IPS-18c (cell line): ENCODE results near the gene MPC1L.
"Not testable (repeated sequence)": the region's sequence is repeated elsewhere in the genome, so short reads cannot be mapped to it uniquely, and the experiment has no call there.

Experiments used
- H3K4me3 ChIP-seq: 2 replicates; pipeline ENCODE4 v1.7.0; 2013; ENCODE audit warnings: low read depth, mild to moderate bottlenecking, low read length, moderate library complexity; ENCODE audit not compliant: insufficient read depth
- H3K9me3 ChIP-seq: one replicate; pipeline ENCODE4 v1.6.1; 2013; ENCODE audit warnings: mild to moderate bottlenecking, low read length, moderate library complexity; ENCODE audit not compliant: control insufficient read depth, insufficient read depth

Gene MPC1L

DNA sequence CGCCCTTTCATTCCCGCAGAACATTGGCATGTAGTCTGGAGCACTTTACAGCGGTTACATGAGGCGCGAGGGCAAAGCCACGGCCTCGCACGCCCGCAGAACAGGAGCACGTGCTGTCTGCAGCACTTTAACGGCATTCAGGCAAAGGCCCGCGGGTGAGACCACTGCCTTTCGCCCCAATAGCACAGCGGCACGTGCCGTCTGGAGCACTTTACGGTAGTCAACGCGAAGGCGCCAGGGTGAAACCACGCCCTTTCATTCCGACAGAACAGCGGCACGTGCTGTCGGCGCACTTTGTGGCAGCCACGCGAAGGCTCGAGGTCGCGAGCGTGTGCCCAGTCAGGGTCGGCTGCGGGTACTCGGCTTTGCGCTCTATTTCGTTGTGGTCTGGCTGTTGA is at the start of gene MPC1L:
MPC1L (plus strand) TSS at position 290 of the 398 bp plus-strand sequence. CDS start 138 bp downstream, outside the sequence.
- H3K9me3 ChIP-seq = peaks cover 8% of the 10 kb centered on the region
- H3K4me3 ChIP-seq = no peak within 1 kb of the TSS

DNA sequence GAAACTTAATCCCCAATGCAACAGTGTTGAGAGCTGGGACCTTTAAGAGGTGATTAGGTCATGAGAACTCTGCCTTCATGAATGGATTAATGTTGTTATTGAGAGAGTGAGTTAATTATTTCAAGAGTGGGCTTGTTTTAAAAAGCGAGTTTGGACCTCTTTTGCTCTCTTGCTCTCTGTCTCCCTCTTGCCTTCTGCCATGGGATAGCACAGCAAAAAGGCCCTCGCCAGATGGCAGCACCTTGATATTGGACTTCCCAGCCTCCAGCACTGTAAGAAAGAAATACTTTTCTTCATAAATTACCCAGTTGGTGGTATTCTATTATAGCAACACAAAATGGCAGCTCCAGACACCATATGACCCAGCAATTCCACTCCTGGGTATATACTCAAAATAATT is 49.5 kb upstream of the MPC1L start:
- no peak overlapping the region for H3K4me3 ChIP-seq
- peaks cover 9% of the 10 kb centered on the region for H3K9me3 ChIP-seq

DNA sequence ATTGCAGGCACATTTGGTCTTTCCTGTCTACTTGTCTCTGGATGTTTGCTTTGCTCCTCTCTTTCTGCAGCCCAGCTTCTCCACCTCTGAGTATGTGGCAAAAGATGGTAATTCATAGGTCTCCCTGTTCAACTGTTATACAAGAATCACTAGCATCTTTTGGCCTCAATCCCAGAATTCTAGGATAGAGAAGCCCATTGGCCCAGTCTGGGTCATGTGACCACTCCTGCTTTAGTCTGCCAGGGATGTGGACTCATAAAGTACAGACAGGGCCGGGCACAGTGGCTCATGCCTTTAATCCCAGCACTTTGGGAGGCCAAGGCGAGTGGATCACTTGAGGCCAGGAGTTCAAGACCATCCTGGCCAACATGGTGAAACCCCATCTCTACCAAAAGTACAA is 47.8 kb upstream of the MPC1L start:
- H3K9me3 ChIP-seq, H3K4me3 ChIP-seq: not testable (repeated sequence)

DNA sequence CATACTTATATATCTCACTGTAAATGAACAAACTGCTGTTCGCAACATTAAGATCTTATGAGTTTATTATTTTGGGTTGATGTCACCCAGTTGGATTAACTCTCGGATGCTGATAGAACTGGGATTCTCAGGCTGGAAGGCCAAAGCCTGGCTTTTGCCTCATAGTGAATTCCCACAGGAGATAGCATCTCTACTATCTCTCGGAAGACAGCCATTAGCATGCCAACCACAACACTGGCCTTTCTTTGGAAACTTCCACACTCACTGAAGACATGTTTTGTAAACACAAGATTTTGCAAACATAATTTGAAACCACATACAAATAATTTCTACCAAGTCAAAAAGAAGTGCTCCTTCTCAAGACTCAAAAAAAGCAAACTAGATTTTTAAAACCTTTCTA is 46.9 kb upstream of the MPC1L start:
- H3K9me3 ChIP-seq = peaks cover 6% of the 10 kb centered on the region
- no peak overlapping the region for H3K4me3 ChIP-seq

DNA sequence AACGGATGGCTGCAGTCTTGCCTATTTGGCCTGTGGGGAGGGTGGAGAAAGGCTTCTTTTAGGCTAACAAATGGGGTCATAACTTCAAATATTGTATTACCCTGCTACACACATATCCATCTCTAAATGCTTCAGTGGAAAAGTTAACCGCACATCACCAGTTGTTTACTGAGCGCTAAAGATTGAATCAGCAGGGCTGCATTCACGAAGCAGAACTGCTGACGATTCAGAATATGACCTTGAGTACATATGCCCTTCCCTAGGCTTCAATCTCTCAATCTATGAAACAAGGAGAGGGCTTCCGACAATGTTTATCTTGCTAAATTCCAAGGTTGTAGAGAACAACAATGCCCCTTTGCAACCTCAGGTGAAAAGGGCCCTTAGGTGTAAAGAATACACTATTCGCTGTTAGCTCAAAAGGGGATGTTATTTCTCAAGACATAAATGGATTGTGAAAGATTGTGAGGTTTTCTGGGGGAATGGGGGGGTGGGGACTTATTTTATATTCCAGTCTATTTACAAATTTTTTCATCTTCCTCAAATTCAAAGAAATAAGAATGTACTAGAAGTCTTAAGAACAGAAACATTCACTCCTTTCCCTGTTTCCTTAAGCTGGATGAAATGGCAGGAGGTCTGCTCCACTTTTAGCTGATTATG is 45.1 kb upstream of the MPC1L start:
- no peak overlapping the region; the same call in 1 of the 2 replicates for H3K4me3 ChIP-seq
- H3K9me3 ChIP-seq = peaks cover 2% of the 10 kb centered on the region

DNA sequence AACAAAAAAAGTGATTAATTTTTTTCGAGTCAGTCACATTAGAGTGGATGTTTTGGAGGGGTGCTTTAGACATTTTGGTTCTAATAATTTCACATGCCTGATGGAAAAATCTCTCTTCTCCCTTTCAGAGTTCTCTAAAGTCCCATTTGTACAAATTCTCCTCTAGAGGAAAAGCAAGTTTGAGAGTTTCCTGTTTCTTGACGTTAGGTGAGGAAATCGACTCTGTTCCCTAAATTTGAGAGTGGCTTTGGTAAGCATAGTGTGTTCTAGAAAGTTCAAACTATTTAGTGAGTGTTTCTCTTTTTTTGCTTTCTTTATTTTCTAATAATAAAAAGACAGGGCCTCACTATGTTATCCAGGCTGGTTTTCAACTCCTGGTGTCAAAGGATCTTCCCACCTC is 44.1 kb upstream of the MPC1L start:
- Histone ChIP-seq H3K9me3 (peaks cover 4% of the 10 kb centered on the region), H3K4me3 (no peak overlapping the region)

DNA sequence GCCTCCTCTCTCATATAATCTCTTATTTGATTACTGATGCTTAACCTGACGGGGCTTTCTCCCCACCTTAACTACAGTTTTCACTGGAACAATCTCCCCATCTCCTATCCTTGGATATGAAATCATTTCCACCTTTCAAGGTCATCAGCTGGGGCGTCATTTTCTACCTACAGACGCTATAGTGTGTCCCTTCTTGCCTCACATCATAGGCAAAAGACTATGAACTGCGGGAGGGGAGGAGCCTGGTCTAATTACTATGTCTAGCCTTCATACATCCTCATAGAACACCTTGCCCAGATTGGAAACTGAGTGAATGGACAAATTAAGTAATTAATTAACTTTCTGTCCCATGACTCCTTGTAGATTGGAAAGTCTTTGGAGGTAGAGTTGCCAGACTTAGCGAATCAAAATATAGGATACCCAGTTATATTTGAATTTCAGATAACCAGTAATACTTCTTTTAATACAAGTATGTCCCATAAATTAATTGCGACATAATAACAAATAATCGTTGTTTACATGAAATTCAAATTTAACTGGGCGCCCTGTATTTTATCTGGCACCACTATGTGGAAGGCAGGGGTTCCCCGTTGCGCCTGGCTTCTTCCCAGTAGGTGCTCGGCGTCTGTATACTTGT is 43.2 kb upstream of the MPC1L start:
- Histone ChIP-seq H3K4me3 (peak overlapping the region; percentile 67), H3K9me3 (peaks cover 7% of the 10 kb centered on the region)

DNA sequence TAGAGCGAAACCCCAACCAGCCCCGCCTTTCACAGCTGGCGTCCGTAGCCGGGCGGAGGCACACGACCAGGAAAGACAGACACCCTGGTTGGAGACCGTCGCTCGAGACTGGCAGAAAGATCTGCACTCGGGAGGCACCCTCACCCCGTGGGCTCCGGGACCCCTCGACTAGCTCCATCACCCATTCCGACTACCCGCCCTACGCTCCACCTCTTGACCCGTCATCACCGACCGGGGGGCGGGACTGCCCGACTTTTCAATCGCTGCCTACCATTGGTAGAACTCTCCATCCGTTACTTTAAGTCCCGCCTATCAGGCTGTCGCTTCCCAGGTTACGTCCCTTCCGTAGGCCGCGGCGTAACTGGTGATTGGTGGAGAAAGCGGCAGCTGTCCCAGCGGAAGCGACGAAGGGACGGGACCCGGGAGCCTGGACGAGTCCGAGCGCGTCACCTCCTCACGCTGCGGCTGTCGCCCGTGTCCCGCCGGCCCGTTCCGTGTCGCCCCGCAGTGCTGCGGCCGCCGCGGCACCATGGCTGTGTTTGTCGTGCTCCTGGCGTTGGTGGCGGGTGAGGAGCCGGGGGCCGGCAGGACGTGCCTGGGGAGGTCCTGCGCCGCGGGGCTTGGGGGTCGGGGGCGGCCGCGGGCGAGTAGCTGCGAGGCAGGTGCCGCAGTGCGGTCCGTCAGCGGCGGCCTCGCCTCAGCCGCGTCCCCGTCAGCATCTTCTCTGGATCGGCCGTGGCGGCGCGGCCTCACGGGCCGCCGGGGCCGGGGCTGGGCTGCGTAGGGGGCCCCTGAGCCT is 42.5 kb upstream of the MPC1L start, which contains the start of gene ATP6AP2:
ATP6AP2 (plus strand) TSS at position 434 of the 799 bp plus-strand sequence; CDS start at position 530, 96 bp downstream.
- H3K9me3 ChIP-seq = peaks cover 7% of the 10 kb centered on the region
- peak within 1 kb of the TSS; percentile 67 for H3K4me3 ChIP-seq

DNA sequence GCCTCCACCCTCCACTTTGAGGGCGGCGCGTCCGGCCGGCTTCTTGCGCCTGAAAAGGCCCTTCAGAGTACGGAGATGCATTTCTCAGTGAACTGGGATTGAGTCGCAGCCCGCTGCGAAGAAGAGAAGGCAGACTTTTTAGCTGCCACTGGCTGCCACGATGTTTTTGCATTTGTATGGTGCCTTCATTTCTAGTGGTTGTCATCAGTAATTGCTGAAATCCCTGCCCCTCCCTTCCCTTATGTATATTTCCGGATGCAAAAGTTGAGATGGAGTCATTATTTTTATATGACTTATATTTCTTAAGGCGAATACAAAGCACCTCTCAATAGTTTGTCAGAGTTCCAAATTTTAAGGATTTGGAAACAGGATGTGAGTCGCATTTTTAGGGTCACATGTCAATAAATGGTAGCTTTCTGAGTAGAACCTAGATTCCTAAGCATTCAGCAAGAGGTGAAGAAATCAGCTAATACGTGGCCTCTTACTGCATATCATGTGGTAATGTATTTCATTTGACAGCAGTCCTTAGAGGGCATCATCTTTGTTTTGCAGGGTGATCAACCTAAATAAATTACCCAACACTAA is 41.8 kb upstream of the MPC1L start:
- peak overlapping the region; percentile 67 for H3K4me3 ChIP-seq
- H3K9me3 ChIP-seq = peaks cover 7% of the 10 kb centered on the region

DNA sequence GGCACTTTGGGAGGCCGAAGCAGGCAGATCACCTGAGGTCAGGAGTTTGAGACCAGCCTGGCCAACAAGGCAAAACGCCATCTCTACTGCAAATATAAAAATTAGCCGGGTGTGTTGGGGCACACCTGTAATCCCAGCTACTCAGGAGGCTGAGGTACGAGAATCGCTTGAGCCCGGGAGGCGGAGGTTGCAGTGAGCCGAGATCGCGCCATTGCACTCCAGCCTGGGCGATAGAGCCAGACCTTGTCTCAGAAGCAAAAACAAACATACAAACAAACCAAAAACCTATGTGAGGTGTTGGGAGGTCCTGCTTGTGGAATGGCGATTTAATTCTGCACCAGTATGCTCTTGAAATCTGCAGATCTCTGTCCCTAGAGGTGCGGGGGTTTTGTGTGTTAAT is 41.0 kb upstream of the MPC1L start:
- H3K9me3 ChIP-seq, H3K4me3 ChIP-seq: not testable (repeated sequence)

DNA sequence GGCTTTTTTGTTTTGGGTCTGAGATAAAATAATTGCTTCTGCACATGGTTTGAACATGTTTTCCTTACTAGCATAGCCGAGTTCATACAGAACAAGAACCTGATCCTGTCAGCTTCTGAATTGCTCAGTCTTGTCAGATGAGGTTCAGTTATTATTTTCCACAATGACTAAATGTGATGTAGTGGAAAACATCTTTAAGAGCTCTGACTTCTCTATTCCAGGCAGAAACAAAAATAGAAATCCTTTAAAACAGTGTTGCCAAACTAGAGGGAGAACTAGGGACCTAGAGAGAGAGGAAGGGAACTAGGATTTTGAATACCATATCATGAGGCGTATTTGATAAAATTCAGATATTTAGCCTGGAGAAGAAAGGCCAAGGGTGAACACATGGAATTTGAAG is 40.4 kb upstream of the MPC1L start:
- Histone ChIP-seq H3K4me3 (no peak overlapping the region), H3K9me3 (peaks cover 7% of the 10 kb centered on the region)

DNA sequence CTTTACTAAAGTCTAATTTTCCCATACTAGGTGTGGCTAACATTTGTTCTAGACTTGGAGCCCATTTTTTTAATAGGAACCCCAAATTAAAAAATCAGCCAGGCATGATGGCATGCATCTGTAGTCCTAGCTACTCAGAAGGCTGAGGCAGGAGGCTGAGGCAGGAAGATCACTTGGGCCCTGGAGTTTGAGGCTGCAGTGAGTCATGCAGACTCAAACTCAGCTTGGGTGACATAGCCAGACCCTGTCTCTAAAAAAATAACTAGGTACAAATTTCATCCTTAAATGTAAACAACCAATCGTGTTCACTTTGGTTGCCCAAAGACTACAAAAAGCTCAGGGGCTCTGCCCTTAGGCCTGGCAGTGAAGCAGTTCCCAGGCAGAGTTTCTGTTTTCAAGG is 35.6 kb upstream of the MPC1L start:
- H3K9me3 ChIP-seq, H3K4me3 ChIP-seq: not testable (repeated sequence)

DNA sequence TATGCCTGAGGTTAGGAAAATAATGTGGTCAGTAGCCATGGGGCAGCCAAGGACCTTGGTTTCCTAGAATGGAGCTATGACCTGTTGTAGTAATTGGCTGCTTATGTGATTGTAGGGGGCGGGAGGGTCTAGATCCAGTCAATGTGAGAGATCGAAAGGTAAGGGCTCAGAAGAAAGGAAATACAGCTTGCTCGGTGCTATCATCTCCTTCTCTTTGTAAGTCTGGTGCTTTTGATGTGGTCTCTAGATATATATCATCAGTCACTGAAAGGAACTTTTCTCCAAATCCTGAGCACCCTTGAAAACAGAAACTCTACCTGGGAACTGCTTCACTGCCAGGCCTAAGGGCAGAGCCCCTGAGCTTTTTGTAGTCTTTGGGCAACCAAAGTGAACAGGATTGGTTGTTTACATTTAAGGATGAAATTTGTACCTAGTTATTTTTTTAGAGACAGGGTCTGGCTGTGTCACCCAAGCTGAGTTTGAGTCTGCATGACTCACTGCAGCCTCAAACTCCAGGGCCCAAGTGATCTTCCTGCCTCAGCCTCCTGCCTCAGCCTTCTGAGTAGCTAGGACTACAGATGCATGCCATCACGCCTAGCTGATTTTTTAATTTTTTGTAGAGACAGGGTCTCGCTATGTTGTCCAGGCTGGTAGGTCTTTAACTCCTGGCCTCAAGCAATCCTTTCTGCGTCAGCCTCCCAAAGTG is 33.5 kb upstream of the MPC1L start:
- H3K9me3 ChIP-seq, H3K4me3 ChIP-seq: not testable (repeated sequence)

DNA sequence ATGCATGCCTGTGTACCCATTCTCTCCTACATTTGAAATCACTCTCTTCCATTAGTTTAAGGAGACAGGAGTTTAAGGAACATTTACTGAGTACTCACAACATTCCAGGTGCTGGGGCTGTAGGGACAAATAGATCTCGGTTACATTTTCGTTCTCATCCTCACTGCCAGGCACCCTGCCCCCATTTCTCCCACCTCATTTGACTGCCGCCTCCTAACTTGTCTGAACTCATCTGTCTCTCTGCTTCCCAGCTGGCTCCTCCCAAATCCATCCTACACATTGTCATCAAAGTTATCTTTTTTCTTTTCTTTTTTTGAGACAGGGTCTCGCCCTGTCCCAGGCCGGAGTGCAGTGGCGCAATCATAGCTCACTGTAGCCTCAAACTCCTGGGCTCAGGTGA is 19.8 kb upstream of the MPC1L start:
- Histone ChIP-seq H3K4me3 (no peak overlapping the region), H3K9me3 (peaks cover 3% of the 10 kb centered on the region)

DNA sequence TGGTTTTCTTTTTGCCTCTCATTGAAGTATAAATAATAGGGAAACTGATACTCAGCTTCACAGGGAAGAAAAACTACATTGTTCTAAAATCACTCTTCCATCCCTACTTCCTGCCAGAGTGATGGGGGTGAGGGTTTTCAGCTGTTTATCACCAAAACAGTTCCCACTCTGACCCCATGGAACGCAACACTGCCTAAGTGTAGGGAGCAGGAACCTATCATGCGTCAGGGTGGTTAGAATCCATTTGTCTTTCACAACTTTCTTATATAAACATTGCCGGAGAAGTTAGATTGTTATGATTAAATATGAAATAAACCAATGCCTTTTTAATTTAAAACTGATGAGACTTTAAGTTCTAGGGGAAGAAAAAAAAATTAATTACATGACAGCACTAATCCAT is 15.8 kb upstream of the MPC1L start:
- Histone ChIP-seq H3K9me3 (no peaks in the 10 kb centered on the region), H3K4me3 (no peak overlapping the region)

DNA sequence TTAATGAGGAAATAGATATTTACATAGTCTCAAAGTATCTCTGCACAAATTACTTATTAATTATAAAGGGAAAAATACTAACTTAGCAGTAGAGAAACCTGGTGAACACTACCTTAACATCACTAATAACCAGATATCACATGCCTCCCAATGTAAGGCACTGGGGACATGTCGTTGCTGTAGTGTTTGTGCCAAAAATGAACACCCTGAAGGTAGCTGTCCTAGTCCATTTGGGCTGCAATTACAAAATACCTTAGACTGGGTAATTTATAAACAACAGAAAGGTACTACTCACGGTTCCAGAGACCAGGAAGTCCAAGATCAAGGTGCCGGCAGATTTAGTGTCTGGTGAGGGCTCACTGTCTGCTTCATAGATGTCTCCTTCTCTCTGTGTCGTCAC is 10.7 kb upstream of the MPC1L start:
- no peak overlapping the region for H3K4me3 ChIP-seq
- H3K9me3 ChIP-seq = peaks cover 2% of the 10 kb centered on the region

DNA sequence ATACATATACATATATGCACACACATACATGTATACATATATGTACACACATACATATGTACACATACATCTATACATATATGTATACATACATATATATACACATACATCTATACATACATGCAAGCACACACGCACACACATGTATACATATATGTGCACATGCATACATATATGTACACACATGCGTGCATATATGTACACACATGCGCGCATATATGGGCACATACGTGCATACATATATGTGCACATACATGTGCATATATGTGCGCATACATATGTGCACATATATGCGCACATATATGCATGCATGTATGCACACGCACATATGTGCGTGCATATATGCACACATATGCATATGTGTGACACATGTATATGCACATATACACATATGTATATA is 7.3 kb upstream of the MPC1L start:
- H3K9me3 ChIP-seq = peaks cover 4% of the 10 kb centered on the region
- H3K4me3 ChIP-seq = no peak overlapping the region
